DMS 273 (cell line): ENCODE data around the gene SLC17A7.
A peak's percentile ranks its signal among the peaks of the same experiment; 100 is the strongest.

Source experiments
- DNase-seq: peaks from one replicate; lab custom pipeline; 2025; ENCODE audit not compliant: unreplicated experiment; lab: John Stamatoyannopoulos, UW

SLC17A7 gene

GRCh38 chr19:49411681-49412326 is 29.5 kb downstream of the SLC17A7 start:
- DNase-seq, result no peak

GRCh38 chr19:49409441-49410029 is 31.8 kb downstream of the SLC17A7 start:
- DNase-seq, result no peak

- no peak for DNase-seq
Measured at GRCh38 chr19:49408816-49409440, 32.4 kb downstream of the SLC17A7 start.

GRCh38 chr19:49407482-49408015 is 33.8 kb downstream of the SLC17A7 start:
- no peak for DNase-seq

GRCh38 chr19:49407079-49407478 is 34.2 kb downstream of the SLC17A7 start:
- DNase-seq, result no peak

GRCh38 chr19:49403404-49404187 is 37.7 kb downstream of the SLC17A7 start:
- peak; percentile 98 for DNase-seq

GRCh38 chr19:49400029-49400428 is 41.3 kb downstream of the SLC17A7 start:
- no peak for DNase-seq

GRCh38 chr19:49398931-49399330 is 42.4 kb downstream of the SLC17A7 start:
- no peak for DNase-seq

GRCh38 chr19:49398001-49398615 is 43.2 kb downstream of the SLC17A7 start:
- no peak for DNase-seq

- DNase-seq, result no peak
Measured at GRCh38 chr19:49396738-49397505, 44.4 kb downstream of the SLC17A7 start.

GRCh38 chr19:49395581-49396407 is 45.5 kb downstream of the SLC17A7 start:
- peak; percentile 89 for DNase-seq

GRCh38 chr19:49393881-49394280 is 47.4 kb downstream of the SLC17A7 start:
- no peak for DNase-seq

GRCh38 chr19:49391581-49392399 is 49.5 kb downstream of the SLC17A7 start:
- peak; percentile 93 for DNase-seq

- peak; percentile 53 for DNase-seq
Measured at GRCh38 chr19:49390929-49391359, 50.4 kb downstream of the SLC17A7 start.

GRCh38 chr19:49390131-49390928 is 51.0 kb downstream of the SLC17A7 start:
- DNase-seq, result peak; percentile 53

- DNase-seq, result no peak
Measured at GRCh38 chr19:49389406-49389805, 51.9 kb downstream of the SLC17A7 start.

- DNase-seq, result no peak
Measured at GRCh38 chr19:49387936-49388372, 53.4 kb downstream of the SLC17A7 start, which contains the start of gene KASH5. KASH5 (plus strand) TSS chr19:49388249; CDS start chr19:49390884, 2,635 bp downstream.
